ENCODE measurements around the gene ALAD.
"Not testable (repeated sequence)": the region's sequence is repeated elsewhere in the genome, so short reads cannot be mapped to it uniquely, and the experiment has no call there.

ALAD gene

DNA sequence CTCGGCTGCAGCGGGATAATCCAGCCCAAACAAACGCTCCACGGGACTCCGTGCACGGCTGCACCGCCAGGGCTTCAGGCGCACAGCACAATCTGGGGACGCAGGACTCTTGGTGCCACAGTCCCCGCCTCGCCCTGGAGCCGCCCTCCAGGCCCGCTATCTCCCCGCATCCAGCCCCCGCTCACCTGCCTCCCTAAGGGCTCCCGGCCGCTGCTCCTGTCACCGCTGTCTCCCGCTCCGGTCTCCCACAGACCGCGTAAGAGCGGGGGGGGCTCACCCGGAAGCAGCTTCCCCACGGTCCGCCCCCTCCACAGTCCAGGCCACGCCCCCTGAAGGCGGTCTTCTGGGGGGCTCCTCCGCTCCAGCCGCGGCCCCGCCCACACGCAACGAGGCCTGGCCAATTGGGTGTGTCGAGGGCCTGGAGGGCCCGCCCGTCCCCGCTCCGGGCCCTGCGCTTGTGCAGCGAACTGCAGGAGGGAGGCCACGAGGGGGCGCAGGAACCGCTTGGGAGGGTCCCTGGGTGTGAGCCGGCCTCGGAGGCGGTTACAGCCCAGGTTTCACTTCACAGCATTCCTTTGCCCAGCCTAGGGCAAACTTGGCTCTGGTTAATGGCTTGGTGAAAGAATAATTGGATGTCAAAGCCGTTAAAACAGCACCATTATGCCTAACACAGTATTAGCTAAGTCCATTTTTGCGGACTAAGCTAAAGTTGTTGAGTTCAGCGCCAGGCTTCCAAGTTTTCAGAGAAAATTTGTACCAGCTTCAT lies at the start of gene ALAD:
Gene ALAD (minus strand): TSS at position 258 of the 766 bp plus-strand sequence. CDS start 7,725 bp downstream, outside the sequence.
- DNase-seq: peak; percentile 94

- DNase-seq: no peak
Measured at GRCh38 chr9:113449376-113449775, 48.3 kb upstream of the ALAD start.

GRCh38 chr9:113446323-113446740 lies 45.2 kb upstream of the ALAD start:
- DNase-seq: peak; percentile 1

- no peak for DNase-seq
Measured at GRCh38 chr9:113444736-113445135, 43.7 kb upstream of the ALAD start.

- DNase-seq: not testable (repeated sequence)
Measured at GRCh38 chr9:113437716-113438115, 36.6 kb upstream of the ALAD start.

- DNase-seq: no peak
Measured at GRCh38 chr9:113436728-113437515, 35.8 kb upstream of the ALAD start.

DNA sequence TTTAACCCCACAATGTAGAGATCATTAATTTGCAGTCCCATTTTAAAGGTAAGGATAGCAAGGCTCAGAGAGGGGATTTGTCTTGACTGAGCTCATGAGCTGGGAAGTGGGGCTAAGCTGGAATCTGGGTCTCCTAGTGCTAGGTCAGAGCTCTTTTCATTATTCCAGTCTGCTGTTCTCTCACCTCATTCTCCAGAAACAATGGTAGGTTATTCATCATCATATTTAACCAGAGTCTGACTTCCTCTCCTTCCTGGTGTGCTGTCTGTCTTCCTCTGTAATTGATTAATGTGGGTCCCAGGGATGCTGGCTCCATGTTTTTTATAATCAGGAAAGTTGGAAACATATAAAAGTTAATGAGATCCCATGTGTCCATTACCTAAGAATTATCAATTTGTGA lies 30.1 kb upstream of the ALAD start:
- no peak for DNase-seq

DNA sequence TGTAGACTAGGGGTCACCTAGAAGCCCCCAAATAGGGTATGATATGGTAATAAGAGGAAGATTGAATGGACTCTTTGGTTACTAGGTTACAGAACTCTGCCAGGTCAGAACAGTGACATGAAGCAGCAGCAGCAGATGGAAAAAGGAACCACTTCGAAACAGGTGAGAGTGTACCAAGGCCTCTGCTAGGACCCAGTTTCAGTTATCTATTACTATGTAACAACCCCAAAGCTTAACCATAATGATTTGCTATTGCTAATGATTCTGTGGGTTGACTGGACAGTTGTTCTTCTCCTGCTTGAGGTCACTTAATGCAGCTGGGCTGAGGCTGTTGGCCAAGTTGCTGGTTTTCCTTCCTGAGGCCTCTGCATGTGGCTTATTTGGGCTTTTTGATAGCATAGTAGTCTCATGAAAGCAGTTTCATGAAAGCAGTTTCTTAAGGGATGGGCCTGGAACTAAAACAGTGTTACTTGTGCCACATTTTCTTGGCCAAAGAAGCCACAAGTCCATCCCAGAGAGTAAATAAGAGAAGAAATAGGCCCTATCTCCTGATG lies 27.1 kb upstream of the ALAD start:
- DNase-seq: no peak

- no peak for DNase-seq
Measured at GRCh38 chr9:113427629-113428028, 26.5 kb upstream of the ALAD start.

GRCh38 chr9:113426701-113427100 lies 25.6 kb upstream of the ALAD start:
- DNase-seq: no peak

- DNase-seq: no peak
Measured at GRCh38 chr9:113425072-113425471, 24.0 kb upstream of the ALAD start.

- no peak for DNase-seq
Measured at GRCh38 chr9:113421726-113422125, 20.6 kb upstream of the ALAD start.

- no peak for DNase-seq
Measured at GRCh38 chr9:113417370-113417769, 16.3 kb upstream of the ALAD start.

DNA sequence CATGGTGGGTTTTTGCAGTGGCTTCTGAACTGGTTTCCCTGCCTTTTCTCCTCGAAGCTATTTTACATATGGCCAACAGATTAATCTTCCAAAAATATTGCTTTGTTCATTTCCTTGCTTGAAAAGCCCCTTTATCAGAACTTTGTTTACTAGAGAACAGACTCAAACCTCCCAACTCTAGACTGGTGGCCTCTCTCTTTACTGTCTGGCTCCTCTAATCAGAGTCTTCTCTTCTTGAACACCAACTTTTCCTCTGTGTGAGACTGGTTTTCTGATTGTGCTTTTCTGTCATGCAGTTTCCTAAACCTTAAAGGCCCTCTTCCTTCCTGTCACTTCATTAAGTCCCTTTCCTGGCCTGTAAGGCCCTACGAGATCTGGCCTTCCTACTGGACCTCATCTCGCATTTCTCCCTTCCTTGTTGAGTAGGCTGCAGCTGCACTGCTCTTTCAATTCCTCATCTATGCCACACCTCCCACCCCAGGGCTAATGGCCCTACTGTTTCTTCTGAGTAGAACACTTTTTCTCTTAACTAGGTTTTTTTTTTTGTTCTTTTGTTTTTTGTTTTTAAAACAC lies 15.2 kb upstream of the ALAD start:
- DNase-seq: no peak

- peak; percentile 95 for DNase-seq
Measured at GRCh38 chr9:113410207-113410864, 9.3 kb upstream of the ALAD start, which contains the start of the genes C9orf43 and POLE3. TSS of gene C9orf43 (plus strand) at chr9:113410747. CDS start at chr9:113413494, 2,747 bp downstream. TSS of gene POLE3 (minus strand) at chr9:113410675. CDS start at chr9:113410293, 382 bp downstream.

DNA sequence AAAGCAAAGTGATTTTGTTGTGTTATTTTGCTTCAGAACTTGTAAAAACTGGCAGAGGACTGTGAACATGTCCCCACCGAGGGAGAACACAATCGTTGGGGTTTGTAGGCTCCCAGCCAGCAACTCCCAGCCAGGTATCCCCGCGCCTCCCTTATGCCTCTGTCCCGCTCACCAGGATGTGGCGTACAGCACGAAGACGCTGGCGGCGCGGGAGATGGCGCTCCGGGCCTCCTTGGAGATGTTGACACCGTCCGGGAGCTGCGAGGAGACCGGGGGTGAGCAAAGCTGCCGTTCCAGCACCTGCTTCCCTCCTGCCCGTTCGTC lies 8.8 kb upstream of the ALAD start:
- peak; percentile 54 for DNase-seq

GRCh38 chr9:113409481-113409880 lies 8.4 kb upstream of the ALAD start:
- DNase-seq: no peak

DNA sequence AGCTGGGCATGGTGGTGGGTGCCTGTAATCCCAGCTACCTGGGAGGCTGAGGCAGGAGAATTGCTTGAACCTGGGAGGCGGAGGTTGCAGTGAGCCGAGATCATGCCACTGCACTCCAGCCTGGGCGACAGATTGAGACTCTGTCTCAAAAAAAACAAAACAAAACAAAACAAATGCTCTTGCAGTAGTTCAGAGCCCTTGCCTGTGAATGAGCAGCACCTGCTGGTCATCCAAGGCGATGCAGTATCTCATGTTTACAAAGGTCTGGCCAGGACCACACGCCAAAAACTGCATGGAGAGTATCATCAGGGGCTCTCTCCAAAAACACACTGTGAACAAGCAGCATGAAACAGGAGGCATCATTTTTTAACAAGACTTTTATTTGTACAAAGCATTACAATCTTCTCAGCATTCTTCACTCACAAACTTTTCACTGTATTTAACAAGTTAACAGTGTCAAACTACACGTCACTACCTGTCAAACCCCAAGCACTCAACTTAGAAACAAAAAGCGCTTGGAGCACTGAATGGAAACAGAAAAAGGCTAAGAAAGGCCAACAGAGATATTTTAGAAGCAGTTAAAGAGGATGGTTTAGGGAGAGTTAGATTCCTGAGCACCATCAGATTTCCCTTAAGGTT lies 5.9 kb upstream of the ALAD start:
- DNase-seq: peak; percentile 37

GRCh38 chr9:113406353-113406752 lies 5.3 kb upstream of the ALAD start:
- DNase-seq: not testable (repeated sequence)

DNA sequence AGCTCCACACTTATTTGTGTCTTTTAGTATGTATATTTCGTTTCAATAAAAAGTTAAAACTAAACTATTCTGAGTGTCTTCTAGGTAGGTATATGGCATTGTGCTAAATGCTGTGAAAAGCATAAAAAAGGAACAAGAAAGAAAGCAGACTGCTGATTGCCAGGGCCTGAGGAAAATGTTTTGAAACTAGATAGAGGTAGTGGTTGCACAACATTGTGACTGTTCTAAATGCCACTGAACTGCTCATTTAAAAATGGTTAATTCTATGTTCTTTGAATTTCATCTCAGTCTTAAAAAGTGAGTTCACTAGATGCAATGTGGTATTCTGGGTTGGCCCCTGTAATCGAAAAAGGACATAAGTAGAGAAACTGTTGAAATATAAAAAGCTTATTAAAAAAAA lies 2.6 kb upstream of the ALAD start:
- no peak for DNase-seq

- DNase-seq: no peak
Measured at GRCh38 chr9:113399646-113400200, 1.4 kb downstream of the ALAD start.

DNA sequence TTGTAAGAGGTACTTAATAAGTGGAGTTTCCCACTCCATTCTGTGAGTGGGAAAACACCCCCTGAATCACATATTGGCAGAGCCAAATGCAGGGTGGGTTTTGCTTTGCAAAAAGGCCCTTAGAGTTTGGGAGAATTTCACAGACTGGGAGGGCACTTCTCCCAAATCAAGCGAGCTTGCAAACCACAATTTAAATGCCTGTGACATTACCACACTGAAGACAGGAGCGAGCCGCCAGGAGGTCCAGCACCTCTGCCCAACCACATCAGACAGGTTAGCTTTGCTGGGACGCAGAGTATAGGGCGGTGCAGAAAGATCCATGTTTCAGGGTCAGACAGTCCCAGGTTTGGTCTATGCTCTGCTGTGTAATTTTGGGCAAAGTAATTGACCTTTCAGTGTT lies 2.3 kb downstream of the ALAD start:
- no peak for DNase-seq

Data from amniotic stem cell (primary cell).